Uterus (tissue), 2 donors: Measurements from ENCODE around the gene IL16.

Experiments used
- CTCF ChIP-seq, 4 experiments: fragments of 200-600 bp in 2 of 4; fragments of 450-650 bp in 2 of 4; sonication (generic) in 2 of 4; IDR thresholded peaks; one replicate each; pipeline ENCODE4 v1.5.1; 2016 to 2019; ENCODE audit warnings: antibody characterized with exemption in 4 of 4, mild to moderate bottlenecking in 2 of 4, moderate library complexity in 1 of 4
- POLR2A ChIP-seq, 2 donors: fragments of 450-650 bp; IDR thresholded peaks; one replicate each; pipeline ENCODE4 v1.6.1; 2016; ENCODE audit warnings: antibody characterized with exemption in 2 of 2, mild to moderate bottlenecking in 1 of 2, moderate library complexity in 1 of 2

- TF ChIP-seq POLR2A (IDR thresholded peaks at IDR 0.05) (no peak), CTCF (IDR thresholded peaks at IDR 0.05) (no peak)
These were observed 103.1 kb downstream of the IL16 start for GRCh38 chr15:81299630-81300273.
